ENCODE measurements around the gene ZNG1C. TPM values are rescaled to one million over a fixed set of nuclear protein-coding genes. Genes with fewer than 3 reads are reported as not detected.
"Not testable (repeated sequence)": the region's sequence is repeated elsewhere in the genome, so short reads cannot be mapped to it uniquely, and the experiment has no call there.

The ZNG1C gene
- 26.5 TPM for total RNA-seq
- long read RNA-seq, partial matches to known transcripts, result 1 of 14 reads
- long read RNA-seq, other reads (novel, unspliced or antisense), result 7 of 14 reads

DNA sequence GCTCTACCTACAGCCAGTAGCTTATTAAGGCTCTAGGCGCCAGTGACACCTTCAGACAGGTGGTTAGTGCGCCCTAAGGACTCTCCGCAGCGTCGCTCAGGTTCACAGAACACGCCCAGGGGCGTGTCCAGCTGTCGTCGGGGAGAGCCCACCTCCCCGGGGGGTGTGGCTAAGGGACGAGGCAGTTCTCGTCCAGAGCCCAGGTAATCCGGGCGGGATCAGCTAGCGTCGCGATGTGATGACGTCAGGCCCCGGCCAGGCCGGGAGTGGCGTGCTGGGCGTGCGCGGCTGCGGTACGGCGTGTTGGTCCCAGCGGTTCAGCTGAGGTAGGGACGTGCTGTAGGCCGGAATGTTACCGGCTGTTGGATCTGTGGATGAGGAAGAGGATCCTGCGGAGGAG, at the start of gene ZNG1C:
Gene ZNG1C, plus strand, starts transcription at position 301 of the 400 bp plus-strand sequence. Its CDS starts 49 bp downstream, at position 350.
- H3K4me1 ChIP-seq; H3K27me3 ChIP-seq; H3K36me3 ChIP-seq; H3K27ac ChIP-seq; ATAC-seq; DNase-seq; H3K9me3 ChIP-seq; intact Hi-C loops (cut with DNase I); H3K4me3 ChIP-seq: not testable (repeated sequence)

DNA sequence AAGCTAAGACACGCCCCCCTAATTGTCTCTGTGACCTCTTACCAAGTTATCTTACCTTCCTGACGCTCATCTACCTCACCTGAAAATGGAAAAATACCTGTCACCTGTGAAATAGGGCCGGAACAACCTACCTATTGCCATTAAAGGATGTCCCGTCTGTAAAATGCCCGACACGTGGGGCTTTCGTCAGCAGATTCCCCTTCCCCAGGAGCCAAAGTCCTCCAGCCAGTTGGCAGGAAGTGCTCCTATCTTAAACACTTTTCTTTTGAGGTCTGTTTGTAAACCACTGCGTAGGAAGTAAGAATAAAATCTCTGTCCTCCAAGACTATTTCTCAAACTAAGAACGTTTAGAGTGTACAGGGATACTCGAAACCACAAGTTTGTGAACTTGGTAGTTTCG, 654 bp downstream of the ZNG1C start:
- H3K9me3 ChIP-seq; intact Hi-C loops (cut with DNase I); H3K36me3 ChIP-seq; H3K4me3 ChIP-seq; H3K27me3 ChIP-seq; DNase-seq; H3K4me1 ChIP-seq; ATAC-seq; H3K27ac ChIP-seq: not testable (repeated sequence)

DNA sequence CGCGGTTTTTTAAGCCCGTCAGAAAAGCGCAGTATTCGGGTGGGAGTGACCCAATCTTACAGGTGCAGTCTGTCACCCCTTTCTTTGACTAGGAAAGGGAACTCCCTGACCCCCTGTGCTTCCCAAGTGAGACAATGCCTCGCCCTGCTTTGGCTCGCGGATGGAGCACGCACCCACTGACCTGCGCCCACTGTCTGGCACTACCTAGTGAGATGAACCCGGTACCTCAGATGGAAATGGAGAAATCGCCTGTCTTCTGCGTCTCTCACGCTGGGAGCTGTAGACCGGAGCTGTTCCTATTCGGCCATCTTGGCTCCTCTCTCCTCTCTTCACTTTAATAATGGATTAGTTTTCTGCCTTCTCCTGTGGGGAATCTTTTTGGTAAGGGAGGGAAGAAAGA, 39.3 kb downstream of the ZNG1C start:
- DNase-seq, result peak; percentile 42
- H3K9me3 ChIP-seq; ATAC-seq; H3K27ac ChIP-seq; H3K27me3 ChIP-seq; intact Hi-C loops (cut with DNase I); H3K4me1 ChIP-seq; H3K4me3 ChIP-seq; H3K36me3 ChIP-seq: not testable (repeated sequence)

DNA sequence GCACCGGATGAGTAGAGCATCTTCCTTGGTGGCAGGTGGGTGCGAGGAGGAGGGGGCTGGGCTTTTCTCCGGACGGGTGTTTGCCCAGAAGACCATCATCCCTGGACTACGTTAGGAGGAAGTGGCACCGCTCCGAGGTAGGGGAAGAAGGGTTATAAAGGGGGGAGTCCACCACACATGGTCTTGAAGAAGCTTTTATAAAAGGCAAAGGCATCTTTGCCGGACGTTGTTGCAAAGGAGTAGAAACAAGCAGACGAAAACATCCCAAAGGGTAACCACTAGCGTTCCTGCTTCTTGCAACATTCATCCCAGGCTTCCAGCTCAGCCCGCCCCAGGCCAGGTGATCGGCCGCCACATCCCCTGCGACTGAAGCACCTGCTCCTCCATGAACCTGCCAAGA, 60.8 kb downstream of the ZNG1C start, which contains the start of gene FOXD4L3:
Gene FOXD4L3, plus strand, starts transcription at position 301 of the 400 bp plus-strand sequence. Its CDS starts 85 bp downstream, at position 386.
- H3K36me3 ChIP-seq; H3K27ac ChIP-seq; DNase-seq; ATAC-seq; H3K4me1 ChIP-seq; H3K4me3 ChIP-seq; H3K27me3 ChIP-seq; intact Hi-C loops (cut with DNase I); H3K9me3 ChIP-seq: not testable (repeated sequence)

DNA sequence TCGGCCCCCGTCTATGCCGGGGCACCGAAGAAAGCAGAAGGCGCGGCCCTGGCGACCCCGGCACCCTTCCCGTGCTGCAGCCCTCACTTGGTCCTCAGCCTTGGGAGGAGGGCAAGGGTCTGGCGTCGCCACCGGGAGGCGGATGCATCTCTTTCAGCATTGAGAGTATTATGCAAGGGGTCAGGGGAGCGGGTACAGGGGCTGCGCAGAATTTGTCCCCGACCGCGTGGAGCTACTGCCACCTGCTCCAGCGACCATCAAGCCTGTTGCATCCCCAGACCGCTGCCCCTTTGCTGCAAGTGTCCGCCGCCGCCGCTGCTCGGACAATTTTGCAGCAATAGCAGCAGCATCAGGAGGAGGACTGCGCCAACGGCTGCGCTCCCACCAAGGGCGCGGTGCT, 62.0 kb downstream of the ZNG1C start:
- ATAC-seq; H3K27ac ChIP-seq; H3K36me3 ChIP-seq; H3K4me3 ChIP-seq; DNase-seq; H3K9me3 ChIP-seq; H3K4me1 ChIP-seq; intact Hi-C loops (cut with DNase I); H3K27me3 ChIP-seq: not testable (repeated sequence)

DNA sequence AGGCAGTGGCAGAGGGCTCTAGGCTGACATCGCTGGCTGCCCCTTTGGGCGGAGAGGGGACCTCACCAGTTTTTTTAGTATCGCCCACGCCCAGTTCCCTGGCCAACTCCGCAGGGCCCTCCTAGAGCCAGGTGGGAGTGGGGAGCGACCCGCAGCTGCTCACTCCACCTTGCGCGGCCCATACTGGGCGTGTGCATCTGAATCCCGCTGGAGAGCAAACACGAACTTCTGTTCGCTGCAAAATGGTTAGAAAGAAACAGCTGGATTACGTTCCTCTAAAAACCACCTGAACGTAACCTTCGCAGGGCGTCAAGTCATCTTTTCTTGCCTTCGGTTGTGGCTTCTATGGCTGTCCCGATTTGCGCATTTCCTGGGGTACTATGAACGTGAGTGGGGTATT, 62.4 kb downstream of the ZNG1C start:
- ATAC-seq; H3K4me3 ChIP-seq; H3K36me3 ChIP-seq; H3K27ac ChIP-seq; H3K4me1 ChIP-seq; DNase-seq; H3K27me3 ChIP-seq; H3K9me3 ChIP-seq; intact Hi-C loops (cut with DNase I): not testable (repeated sequence)

DNA sequence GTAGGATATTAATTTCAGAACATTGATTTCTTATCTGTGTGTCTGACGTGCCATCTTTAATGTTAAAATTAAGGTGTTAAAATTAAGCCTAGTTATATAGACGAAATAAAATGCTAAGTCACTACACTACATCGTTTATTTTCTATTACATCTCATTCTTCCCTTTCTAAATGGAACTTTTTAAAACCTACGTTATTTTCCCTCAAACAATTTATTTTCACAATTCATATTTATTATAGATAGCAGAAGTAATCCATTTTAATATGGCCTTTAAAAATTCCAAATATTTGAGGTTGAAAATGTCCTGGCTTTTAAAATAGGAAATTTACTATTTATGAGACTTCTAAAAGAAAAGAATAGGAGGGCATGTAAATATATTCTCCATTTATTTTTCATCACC, 63.0 kb downstream of the ZNG1C start:
- H3K9me3 ChIP-seq; H3K4me3 ChIP-seq; intact Hi-C loops (cut with DNase I); DNase-seq; ATAC-seq; H3K36me3 ChIP-seq; H3K4me1 ChIP-seq; H3K27me3 ChIP-seq; H3K27ac ChIP-seq: not testable (repeated sequence)

DNA sequence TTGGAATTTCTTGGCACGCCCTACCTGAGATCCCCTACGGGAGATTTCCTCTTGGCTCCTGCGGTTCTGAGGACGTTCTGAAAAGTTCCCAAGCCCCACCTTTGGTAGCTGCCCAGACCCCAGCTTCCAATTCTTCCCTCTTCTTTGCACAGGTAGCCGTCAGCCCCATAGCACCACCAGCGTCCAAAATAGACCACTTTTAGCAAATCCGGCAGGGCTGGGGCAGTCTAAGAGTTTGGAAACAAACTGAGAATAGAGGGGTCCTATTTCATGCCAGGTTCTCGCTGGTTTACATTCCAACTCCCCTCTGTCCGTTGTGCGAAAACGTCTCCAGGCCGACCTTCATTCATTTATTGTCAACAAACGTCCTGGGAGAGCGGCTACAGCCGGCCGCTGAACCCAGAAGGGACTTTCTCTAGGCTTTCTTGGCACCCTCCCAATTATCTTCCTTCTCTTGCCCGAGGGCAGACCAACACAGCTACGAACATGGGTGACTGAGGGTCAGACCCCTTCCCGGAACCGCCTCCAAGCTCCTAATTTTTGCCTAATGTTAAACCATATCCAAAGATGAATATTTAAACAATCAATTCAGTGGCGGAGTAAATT, 64.0 kb downstream of the ZNG1C start:
- H3K36me3 ChIP-seq; DNase-seq; ATAC-seq; H3K27ac ChIP-seq; H3K4me3 ChIP-seq; H3K9me3 ChIP-seq; H3K27me3 ChIP-seq; H3K4me1 ChIP-seq; intact Hi-C loops (cut with DNase I): not testable (repeated sequence)

DNA sequence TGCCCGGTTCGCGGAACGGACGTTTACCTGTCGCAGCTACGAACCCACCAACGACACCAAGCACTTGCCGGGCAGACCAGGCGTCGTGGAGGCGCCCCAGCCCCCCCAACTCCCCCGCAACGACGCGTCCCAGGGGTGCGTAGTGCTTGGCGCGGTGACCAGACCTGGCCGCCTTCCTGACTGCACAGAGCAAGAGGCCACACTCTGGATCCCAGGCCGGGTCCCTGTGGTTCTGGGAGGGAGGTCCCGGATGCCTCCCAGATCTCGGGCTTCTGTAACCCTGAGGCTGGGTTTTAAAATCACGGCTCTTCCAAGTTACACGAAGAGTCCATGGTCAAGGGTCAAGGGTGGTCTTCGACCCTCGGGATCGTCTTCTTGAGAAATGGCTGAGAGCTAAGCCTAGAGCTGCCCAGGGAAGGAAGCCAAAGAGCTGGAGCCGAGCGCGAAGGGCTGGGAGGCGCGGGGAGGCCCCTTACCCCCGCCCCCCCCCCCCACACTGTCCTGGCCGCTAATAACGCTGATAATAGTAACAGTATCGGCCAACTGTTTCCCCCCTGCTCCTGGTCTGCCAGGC, 64.7 kb downstream of the ZNG1C start:
- H3K4me3 ChIP-seq; H3K4me1 ChIP-seq; H3K9me3 ChIP-seq; DNase-seq; H3K27me3 ChIP-seq; H3K36me3 ChIP-seq; intact Hi-C loops (cut with DNase I); H3K27ac ChIP-seq: not testable (repeated sequence)
- ATAC-seq, result peak; percentile 43

DNA sequence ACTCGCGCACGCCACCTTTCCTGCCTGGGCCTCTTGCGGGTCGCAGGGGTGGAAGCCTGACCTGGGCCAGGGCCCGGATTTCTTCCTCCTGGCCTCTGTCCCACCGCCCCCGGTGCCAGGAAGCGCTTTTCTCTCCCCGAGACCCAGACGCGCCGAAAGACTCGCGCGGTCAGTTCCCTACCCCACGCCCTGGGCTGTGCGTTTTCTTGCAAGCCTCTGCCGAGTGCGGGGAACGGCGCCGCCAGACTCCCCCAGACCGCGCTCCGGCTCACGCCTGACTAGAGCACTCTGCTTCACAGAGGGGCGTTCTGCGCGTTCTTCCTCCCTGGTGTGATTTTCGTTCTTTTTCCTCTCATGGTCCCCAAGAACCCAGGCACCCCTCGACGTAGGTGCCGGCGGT, 65.3 kb downstream of the ZNG1C start:
- H3K9me3 ChIP-seq; H3K4me3 ChIP-seq; H3K36me3 ChIP-seq; H3K27me3 ChIP-seq; intact Hi-C loops (cut with DNase I); DNase-seq; H3K4me1 ChIP-seq; H3K27ac ChIP-seq: not testable (repeated sequence)
- peak; percentile 53 for ATAC-seq

DNA sequence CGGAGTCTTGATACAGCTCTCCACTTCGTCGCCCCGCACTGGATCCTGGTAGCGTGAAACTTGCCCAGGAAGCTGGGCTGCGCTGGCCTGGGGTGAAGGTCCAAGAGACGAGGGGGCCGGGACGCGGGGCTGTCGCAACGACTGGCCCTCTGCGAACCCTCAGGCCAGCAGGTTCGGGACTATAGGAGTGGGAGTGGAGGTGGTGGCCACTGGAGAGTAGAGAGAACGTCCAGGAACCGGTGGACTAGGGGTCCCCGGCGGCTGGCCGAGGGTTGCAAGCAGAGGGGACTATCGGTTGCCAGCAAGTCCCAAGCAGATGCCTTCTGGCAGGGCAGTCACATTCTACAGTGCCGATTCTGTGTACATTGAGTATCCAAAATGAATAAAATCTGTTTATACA, 65.9 kb downstream of the ZNG1C start:
- H3K27me3 ChIP-seq; H3K4me3 ChIP-seq; intact Hi-C loops (cut with DNase I); H3K27ac ChIP-seq; H3K9me3 ChIP-seq; H3K36me3 ChIP-seq; H3K4me1 ChIP-seq: not testable (repeated sequence)
- DNase-seq (peak; percentile 66), ATAC-seq (peak; percentile 50)

DNA sequence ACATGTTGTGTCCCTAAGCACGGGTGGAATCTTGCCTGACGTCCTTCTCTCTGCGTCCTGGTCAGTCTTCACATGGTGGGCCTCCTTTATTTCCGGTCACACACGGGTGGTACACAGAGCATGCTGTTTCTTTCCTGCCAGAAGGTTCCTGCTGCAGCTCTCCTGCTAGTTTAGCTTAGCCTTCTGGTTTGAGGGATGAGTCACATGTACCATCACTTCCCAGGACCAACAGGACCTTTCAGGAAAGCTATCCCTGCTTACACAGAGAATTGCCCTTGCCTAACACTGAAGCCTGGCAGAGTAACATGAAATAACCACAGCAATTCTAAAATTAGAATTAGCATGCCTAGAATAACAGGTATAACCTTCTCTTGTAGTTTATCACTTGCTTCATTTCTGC, 69.4 kb downstream of the ZNG1C start:
- H3K36me3 ChIP-seq; H3K4me1 ChIP-seq; H3K4me3 ChIP-seq; H3K27ac ChIP-seq; H3K9me3 ChIP-seq; DNase-seq; H3K27me3 ChIP-seq; intact Hi-C loops (cut with DNase I); ATAC-seq: not testable (repeated sequence)

DNA sequence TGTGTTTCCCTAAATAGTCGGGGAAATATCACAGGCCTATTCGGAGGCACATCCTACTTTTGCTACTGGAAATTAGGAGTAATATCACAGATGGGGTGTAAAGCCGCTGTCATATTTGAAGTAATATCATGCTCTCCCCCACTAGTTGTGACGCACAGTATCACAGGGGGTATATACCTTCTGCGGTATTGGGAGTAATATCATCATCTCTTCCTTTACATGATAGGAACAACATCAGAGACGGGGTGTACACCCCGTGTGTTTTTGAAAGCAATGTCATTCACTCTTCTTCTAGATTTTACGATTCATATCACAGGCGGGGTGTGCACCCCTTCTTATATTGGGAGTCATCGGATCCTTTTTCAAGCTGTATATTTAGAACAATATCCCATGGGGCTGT, 76.4 kb downstream of the ZNG1C start:
- ATAC-seq, result peak; percentile 32
- H3K27ac ChIP-seq; H3K4me1 ChIP-seq; DNase-seq; H3K4me3 ChIP-seq; H3K9me3 ChIP-seq; intact Hi-C loops (cut with DNase I); H3K27me3 ChIP-seq; H3K36me3 ChIP-seq: not testable (repeated sequence)

DNA sequence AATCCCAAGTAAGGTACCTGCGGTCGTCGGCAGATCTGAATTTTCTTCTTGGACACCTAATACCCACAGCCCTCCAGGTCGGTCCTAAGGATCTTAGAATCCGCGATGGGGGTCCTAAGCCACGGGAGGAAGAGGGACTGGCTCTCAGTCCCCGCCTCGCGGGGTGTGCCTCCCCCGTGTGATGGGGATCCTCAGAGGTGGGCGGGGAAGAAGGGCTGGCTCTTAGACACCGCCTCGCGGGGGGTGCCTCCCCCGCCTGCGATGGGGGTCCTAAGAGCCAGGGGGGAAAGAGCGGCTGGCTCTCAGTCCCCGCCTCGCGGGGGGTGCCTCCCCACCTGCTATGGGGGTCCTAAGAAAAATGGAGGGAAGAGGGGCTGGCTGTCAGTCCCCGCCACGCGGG, 82.0 kb downstream of the ZNG1C start:
- H3K27ac ChIP-seq; H3K9me3 ChIP-seq; DNase-seq; H3K4me1 ChIP-seq; H3K36me3 ChIP-seq; intact Hi-C loops (cut with DNase I); H3K27me3 ChIP-seq; H3K4me3 ChIP-seq: not testable (repeated sequence)
- peak; percentile 25 for ATAC-seq

DNA sequence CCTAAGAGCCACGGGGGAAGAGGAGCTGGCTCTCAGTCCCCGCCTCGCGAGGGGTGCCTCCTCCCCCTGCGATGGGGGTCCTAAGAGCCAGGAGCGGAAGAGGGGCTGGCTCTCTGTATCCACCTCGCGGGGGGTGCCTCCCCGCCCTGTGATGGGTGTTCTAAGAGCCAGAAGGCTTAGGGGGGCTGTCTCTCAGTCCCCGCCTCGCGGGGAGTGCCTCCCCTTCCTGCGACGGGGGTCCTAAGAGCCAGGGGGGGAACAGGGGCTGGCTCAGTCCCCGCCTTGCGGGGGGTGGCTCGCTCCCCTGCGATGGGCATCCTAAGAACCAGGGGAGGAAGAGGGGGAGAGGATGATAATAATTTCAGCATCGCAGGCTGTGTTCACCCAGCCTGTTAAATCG, 82.7 kb downstream of the ZNG1C start:
- not testable (repeated sequence) for DNase-seq

More for the DNA sequence above, 82.7 kb downstream of the ZNG1C start:
- ATAC-seq; intact Hi-C loops (cut with DNase I); H3K36me3 ChIP-seq; H3K27me3 ChIP-seq; H3K4me3 ChIP-seq; H3K9me3 ChIP-seq; H3K27ac ChIP-seq; H3K4me1 ChIP-seq: not testable (repeated sequence)
